GM23248 (cell line): Measurements from ENCODE around the gene CENATAC.

Experiments used
- EZH2 ChIP-seq: fragments of 200-600 bp; sonication (generic); IDR thresholded peaks from 2 replicates; pipeline ENCODE4 v1.6.1; 2018; ENCODE audit warnings: antibody characterized with exemption, mild to moderate bottlenecking; ENCODE audit not compliant: insufficient read depth, poor library complexity, severe bottlenecking
- EZH2phosphoT487 ChIP-seq: fragments of 200-600 bp; sonication (generic); IDR thresholded peaks from 2 replicates; pipeline ENCODE4 v1.6.1; 2018; ENCODE audit warnings: antibody characterized with exemption, moderate library complexity, mild to moderate bottlenecking, low read depth; ENCODE audit not compliant: insufficient read depth

DNA sequence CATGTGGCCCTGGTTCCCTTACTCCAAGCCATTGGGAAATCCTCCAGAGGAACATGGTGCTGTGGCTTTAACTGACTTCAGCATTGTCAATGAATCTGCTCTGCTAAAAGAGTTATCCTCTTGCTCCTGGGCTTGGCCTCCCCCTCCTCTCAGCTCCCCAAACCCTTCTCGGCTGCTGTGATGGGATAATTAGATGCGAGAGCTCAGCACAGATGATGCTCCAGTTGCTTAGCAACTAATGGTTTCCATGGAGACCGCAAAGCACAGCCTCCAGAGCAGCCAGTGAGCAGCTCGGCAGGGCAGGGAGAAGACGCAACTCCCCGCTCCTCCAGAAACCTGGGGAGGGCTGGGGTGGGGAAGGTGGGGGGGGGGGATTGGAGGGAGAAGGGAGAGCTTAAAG, 44.7 kb upstream of the CENATAC start:
- TF ChIP-seq EZH2 = no peak
- no peak for TF ChIP-seq EZH2phosphoT487
